C4-2B (cell line): ENCODE results near the gene KHDRBS2.

Experiments used
- CTCF ChIP-seq: fragments of 450-650 bp; conservative IDR thresholded peaks from 2 replicates; pipeline ENCODE4 v1.5.1; 2017; ENCODE audit warnings: mild to moderate bottlenecking
- ZFX ChIP-seq: fragments of 450-650 bp; IDR thresholded peaks from 2 replicates; pipeline ENCODE4 v1.6.1; 2017

GRCh38 chr6:62175195-62175594 is 110.8 kb downstream of the KHDRBS2 start:
- no peak for TF ChIP-seq CTCF
- no peak for TF ChIP-seq ZFX
